VCaP (cell line): ENCODE data around the gene RERGL.

Experiments used
- H3K27ac ChIP-seq: fragments of 450-650 bp; 2 replicates; pipeline ENCODE4 v1.5.1; 2017
- CTCF ChIP-seq: fragments of 450-650 bp; conservative IDR thresholded peaks from 2 replicates; pipeline ENCODE4 v1.5.1; 2017; ENCODE audit warnings: mild to moderate bottlenecking, moderate library complexity

Gene RERGL

GRCh38 chr12:18103624-18104023 is 13.6 kb upstream of the RERGL start:
- no peak overlapping the region for H3K27ac ChIP-seq
- TF ChIP-seq CTCF: no peak

- H3K27ac ChIP-seq: no peak overlapping the region
- no peak for TF ChIP-seq CTCF
These were observed 11.1 kb upstream of the RERGL start for GRCh38 chr12:18101043-18101442.

- H3K27ac ChIP-seq: no peak overlapping the region
- TF ChIP-seq CTCF: no peak
These were observed 5.9 kb downstream of the RERGL start for GRCh38 chr12:18084080-18084479.

- no peak for TF ChIP-seq CTCF
- no peak overlapping the region for H3K27ac ChIP-seq
These were observed 10.3 kb downstream of the RERGL start for GRCh38 chr12:18079541-18080246.

GRCh38 chr12:18074001-18074400 is 16.0 kb downstream of the RERGL start:
- H3K27ac ChIP-seq: no peak overlapping the region
- TF ChIP-seq CTCF: no peak

- H3K27ac ChIP-seq: no peak overlapping the region
- no peak for TF ChIP-seq CTCF
These were observed 17.3 kb downstream of the RERGL start for GRCh38 chr12:18072723-18073122.

- TF ChIP-seq CTCF: no peak
These were observed 18.7 kb downstream of the RERGL start for GRCh38 chr12:18071336-18071735.

More at GRCh38 chr12:18071336-18071735, 18.7 kb downstream of the RERGL start:
- no peak overlapping the region for H3K27ac ChIP-seq
